GM19025 (cell line): Measurements from ENCODE around the gene TSKU.

ENCODE experiments used
- ATAC-seq: cut with Tn5 transposase; IDR thresholded peaks from one replicate; pipeline ENCODE4 v1.9.1; 2021; ENCODE audit warnings: mild to moderate bottlenecking, low read depth, moderate library complexity; ENCODE audit not compliant: unreplicated experiment

The TSKU gene

GRCh38 chr11:76752321-76753143, 30.6 kb upstream of the TSKU start:
- ATAC-seq = no peak

GRCh38 chr11:76753449-76753848, 29.7 kb upstream of the TSKU start:
- ATAC-seq = no peak

GRCh38 chr11:76753950-76754349, 29.2 kb upstream of the TSKU start:
- ATAC-seq = no peak

GRCh38 chr11:76756341-76756741, 26.8 kb upstream of the TSKU start:
- no peak for ATAC-seq

GRCh38 chr11:76758311-76758710, 24.8 kb upstream of the TSKU start:
- ATAC-seq = no peak

- ATAC-seq = no peak
Measured at GRCh38 chr11:76759092-76759491, 24.1 kb upstream of the TSKU start.

- no peak for ATAC-seq
Measured at GRCh38 chr11:76759517-76759916, 23.6 kb upstream of the TSKU start.

GRCh38 chr11:76760236-76760635, 22.9 kb upstream of the TSKU start:
- ATAC-seq = no peak

GRCh38 chr11:76761718-76762355, 21.3 kb upstream of the TSKU start:
- ATAC-seq = no peak

GRCh38 chr11:76762356-76762752, 20.8 kb upstream of the TSKU start:
- no peak for ATAC-seq

GRCh38 chr11:76762867-76763572, 20.1 kb upstream of the TSKU start:
- no peak for ATAC-seq

- no peak for ATAC-seq
Measured at GRCh38 chr11:76763573-76764346, 19.4 kb upstream of the TSKU start.

GRCh38 chr11:76764941-76765665, 18.1 kb upstream of the TSKU start:
- no peak for ATAC-seq

- ATAC-seq = no peak
Measured at GRCh38 chr11:76765863-76766350, 17.2 kb upstream of the TSKU start.

- no peak for ATAC-seq
Measured at GRCh38 chr11:76766521-76766920, 16.6 kb upstream of the TSKU start.

- ATAC-seq = no peak
Measured at GRCh38 chr11:76767659-76768058, 15.5 kb upstream of the TSKU start.

GRCh38 chr11:76768088-76768908, 14.9 kb upstream of the TSKU start:
- no peak for ATAC-seq

- no peak for ATAC-seq
Measured at GRCh38 chr11:76768909-76769560, 14.1 kb upstream of the TSKU start.
